Measurements from ENCODE around the gene CSN3.

The CSN3 gene

DNA sequence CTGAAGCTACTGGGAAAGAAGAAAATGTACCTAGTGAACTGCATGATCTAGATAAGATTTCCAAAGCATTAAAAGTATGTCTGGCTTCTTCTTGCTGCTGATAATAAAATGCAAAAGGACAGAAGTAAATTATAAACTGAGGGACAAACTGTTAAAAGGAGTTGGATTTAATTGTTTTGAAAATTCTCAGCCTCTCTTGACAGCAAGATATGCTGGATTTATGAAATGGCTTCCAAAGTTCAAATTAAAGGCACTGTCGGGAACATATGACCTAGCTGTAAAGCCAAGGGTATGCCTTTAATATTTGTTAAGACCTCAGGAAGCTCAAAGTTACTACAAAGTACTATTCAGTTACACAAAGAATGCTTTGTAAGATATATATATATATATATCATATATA is 46.3 kb downstream of the CSN3 start:
- DNase-seq (ENCODE audit: low read depth in 1 of 2, low spot score in 1 of 2) = no peak

DNA sequence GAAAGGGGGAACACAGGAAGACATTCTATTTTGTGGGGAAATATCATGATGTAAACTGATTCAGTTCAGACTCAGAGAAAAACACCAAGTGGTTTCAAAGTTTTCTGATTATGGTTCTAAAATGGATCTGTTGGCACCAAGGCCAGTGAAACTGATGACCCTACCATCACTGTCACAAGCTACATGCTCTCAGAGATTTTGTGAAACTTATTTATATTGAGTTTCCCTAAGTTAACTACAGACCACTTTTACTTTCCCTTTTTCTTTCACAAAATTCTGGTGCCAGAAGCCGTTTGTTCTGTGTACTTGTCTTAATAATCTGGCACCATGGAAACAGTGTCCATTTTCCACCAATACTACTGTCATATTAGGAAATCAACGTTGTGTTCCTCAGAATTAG is 48.9 kb downstream of the CSN3 start:
- DNase-seq (ENCODE audit: low read depth in 1 of 2, low spot score in 1 of 2) = no peak

DNA sequence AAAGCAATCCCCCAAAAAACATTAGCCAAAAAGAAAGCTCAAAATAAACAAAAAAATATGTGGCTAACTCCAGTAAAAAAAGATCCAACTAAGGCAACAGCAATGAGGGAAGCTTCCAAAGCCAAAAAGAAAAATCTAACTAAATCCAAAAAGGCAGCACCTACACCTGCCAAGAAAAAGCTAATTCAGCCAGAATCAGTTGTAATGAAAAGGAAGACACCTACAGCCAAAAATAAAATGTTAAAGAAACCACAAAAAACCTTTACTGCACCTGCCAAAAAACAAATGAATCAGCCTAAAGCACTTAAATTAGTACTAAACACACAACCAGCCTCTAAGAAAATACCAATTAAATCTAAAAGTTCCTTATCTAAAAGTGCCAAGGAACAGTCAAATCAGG is 55.2 kb downstream of the CSN3 start:
- DNase-seq (ENCODE audit: low read depth in 1 of 2, low spot score in 1 of 2) = no peak

DNA sequence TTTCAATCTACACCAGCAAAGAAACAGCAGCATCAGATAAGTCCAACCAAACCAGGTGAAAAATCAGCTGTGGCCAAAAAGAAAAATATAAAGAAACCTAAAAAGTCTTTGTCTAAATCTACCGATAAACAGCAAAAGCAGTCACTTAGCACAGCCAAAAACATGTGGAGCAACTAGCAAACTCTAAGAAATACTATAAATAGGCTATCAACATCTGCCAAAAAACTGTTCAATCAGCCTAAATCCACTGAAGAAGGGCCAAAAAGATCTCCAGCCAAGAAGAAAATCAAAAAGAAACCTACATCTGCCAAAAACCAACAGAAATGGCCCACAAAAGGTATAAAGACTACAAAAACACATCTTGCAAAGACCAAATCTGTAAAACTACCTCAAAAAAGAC is 55.7 kb downstream of the CSN3 start:
- no peak for DNase-seq (ENCODE audit: low read depth in 1 of 2, low spot score in 1 of 2)

DNA sequence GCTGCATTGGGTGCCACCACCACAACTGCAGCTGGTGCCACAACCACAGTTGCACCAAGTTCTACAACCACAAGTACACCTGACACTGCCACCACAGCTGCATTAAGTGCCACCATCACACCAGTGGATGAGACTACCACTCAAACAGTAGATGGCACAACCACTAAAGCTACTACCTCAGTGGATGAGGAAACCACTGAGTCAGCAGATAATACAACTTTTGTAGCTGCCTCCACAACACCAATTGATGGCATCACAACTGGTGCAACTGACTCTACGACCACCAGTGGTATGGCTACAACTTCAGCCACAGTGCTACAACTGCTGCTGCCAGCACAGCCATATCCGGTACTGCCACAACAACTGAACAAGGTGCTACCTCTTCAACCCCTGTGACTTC is 57.2 kb downstream of the CSN3 start:
- no peak for DNase-seq (ENCODE audit: low read depth in 1 of 2, low spot score in 1 of 2)

DNA sequence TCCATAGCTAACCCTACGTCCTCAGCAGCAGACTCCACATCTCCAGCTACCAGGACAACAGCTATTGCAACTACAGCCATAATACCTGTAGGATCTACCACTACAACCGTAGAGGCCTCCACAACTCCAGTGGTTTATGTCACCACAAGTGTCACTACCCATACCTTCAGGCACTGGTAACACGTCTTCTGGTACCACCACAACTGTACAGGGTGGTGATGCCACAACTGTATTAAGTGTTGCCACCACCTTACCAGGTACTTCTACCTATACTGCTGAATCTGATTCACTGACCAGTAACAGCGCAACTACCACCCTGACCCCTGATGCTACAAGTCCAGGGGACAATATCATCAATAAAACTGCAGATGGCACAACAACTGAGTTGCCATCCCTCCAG is 57.8 kb downstream of the CSN3 start:
- DNase-seq (ENCODE audit: low read depth in 1 of 2, low spot score in 1 of 2) = no peak
